Tibial nerve (tissue), 4 donors: ENCODE results near the gene APC2.

Source experiments
- CTCF ChIP-seq, 5 experiments: fragments of 200-600 bp in 3 of 5; fragments of 450-650 bp in 2 of 5; sonication (generic) in 3 of 5; IDR thresholded peaks; one replicate each; pipeline ENCODE4 v1.5.1; 2016 to 2019; ENCODE audit warnings: antibody characterized with exemption in 5 of 5, mild to moderate bottlenecking in 3 of 5, moderate library complexity in 2 of 5
- EP300 ChIP-seq, 2 donors: sonication (generic); formaldehyde crosslinking; IDR thresholded peaks; one replicate each; pipeline ENCODE4 v1.6.1; 2017; ENCODE audit warnings: antibody characterized with exemption in 2 of 2, mild to moderate bottlenecking in 1 of 2
- POLR2A ChIP-seq, 2 donors: fragments of 450-650 bp; IDR thresholded peaks; one replicate each; pipeline ENCODE4 v1.6.1; 2017; ENCODE audit warnings: antibody characterized with exemption in 2 of 2, mild to moderate bottlenecking in 2 of 2, moderate library complexity in 2 of 2

DNA sequence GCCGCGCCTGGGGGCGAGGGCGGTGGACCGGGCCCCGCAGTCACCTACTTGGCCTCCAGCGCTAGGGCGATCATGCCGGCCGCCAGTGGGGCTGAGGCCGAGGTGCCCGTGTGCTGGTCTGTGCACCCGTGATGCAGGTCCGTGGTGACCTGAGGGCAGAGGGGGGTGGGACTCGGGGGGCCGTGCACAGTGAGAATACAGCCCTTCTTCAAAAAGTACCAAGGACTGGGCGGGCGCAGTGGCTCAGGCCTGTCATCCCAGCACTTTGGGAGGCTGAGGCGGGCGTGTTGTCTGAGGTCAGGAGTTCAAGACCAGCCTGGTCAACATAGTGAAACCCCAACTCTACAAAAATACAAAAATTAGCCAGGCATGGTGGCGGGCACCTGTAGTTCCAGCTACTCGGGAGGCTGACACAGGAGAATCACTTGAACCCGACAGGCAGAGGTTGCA, 34.1 kb downstream of the APC2 start:
- TF ChIP-seq CTCF (IDR thresholded peaks at IDR 0.05) (no peak), POLR2A (IDR thresholded peaks at IDR 0.05) (no peak), EP300 (IDR thresholded peaks at IDR 0.05) (no peak)
